Left ventricle myocardium inferior (tissue), 1 donor: ENCODE measurements around the gene BARHL1. TPM values are rescaled to one million over a fixed set of nuclear protein-coding genes. Genes with fewer than 3 reads are reported as not detected.
A peak's percentile ranks its signal among the peaks of the same experiment; 100 is the strongest.

Source experiments
- DNase-seq: peaks from one replicate; pipeline ENCODE4 v3.0.0-alpha.2; 2020
- H3K27ac ChIP-seq: fragments of 200-600 bp; replicated peaks from 2 replicates; pipeline ENCODE4 v1.8.0; 2021
- H3K27me3 ChIP-seq: fragments of 200-600 bp; 2 replicates; pipeline ENCODE4 v1.8.0; 2021; ENCODE audit warnings: low read depth
- H3K36me3 ChIP-seq: fragments of 200-600 bp; 2 replicates; pipeline ENCODE4 v1.8.0; 2021
- H3K4me1 ChIP-seq: fragments of 200-600 bp; 2 replicates; pipeline ENCODE4 v1.8.0; 2021
- H3K4me3 ChIP-seq: fragments of 200-600 bp; 2 replicates; pipeline ENCODE4 v1.8.0; 2021; ENCODE audit warnings: mild to moderate bottlenecking, moderate library complexity
- H3K9me3 ChIP-seq: fragments of 200-600 bp; replicated peaks from 2 replicates; pipeline ENCODE4 v1.8.0; 2021
- CTCF ChIP-seq: fragments of 200-600 bp; IDR thresholded peaks from 2 replicates; pipeline ENCODE4 v1.8.0; 2021; ENCODE audit warnings: antibody characterized with exemption, mild to moderate bottlenecking, borderline replicate concordance
- intact Hi-C: fragments of 100-400 bp; cut with micrococcal nuclease; formaldehyde crosslinking; loops from one replicate; pipeline ENCODE4 v1.11.0; 2022
- long read RNA-seq: library from polyadenylated mRNA; unstranded; transcript quantifications from one replicate; pipeline ENCODE4 v2.0.0, GENCODE V29; 2021
- total RNA-seq: library from RNA; stranded (reverse); fragmentation: NEBNext Ultra II Directional; extraction: Animal tissue kit (Norgen Biotek cat#: 25700); gene quantifications from one replicate; pipeline ENCODE4 v1.2.1, GENCODE V29; 2021
- donor health status: DM: no; HTN: yes; CAD: no; lungs with severe emphysema.

The BARHL1 gene
- total RNA-seq, result not detected
- long read RNA-seq, result 0 reads

DNA sequence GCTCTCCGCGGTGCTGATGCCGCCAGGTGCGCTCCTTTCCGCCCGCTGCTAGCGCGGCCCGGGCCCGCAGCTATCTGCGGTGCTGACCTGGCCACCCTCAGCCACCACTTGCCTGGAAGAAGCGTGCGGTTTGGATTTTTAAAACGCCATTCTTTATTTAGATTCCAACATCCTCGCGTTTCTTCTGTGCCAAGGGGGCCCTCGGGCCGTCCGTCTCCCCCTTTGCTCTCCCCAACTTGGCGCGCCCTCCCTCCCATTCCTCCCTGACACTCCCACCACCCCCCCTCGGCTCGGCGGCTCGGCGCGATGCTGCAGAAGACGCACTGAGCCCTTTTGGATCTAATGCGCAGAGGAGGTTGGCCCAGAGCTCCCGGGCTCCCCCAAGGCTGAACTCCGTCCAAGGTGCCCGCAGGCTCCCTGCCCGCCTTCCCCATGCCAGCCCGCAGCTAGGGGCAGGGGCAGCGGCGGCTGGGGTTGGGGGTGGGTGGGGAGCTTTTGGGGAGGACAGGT, at the start of gene BARHL1:
Gene BARHL1, plus strand, starts transcription at position 331 of the 510 bp plus-strand sequence. CDS start 192 bp downstream, outside the sequence.
- no peak for DNase-seq
- H3K27me3 ChIP-seq, result peaks cover 100% of the 10 kb centered on the region
- H3K9me3 ChIP-seq, result no peaks in the 10 kb centered on the region
- H3K4me3 ChIP-seq, result peak within 1 kb of the TSS; percentile 53
- intact Hi-C loops, result no loop called here
- no peak within 1 kb of the TSS for H3K27ac ChIP-seq
- no peak for TF ChIP-seq CTCF
- peaks cover 26% of the 10 kb centered on the region for H3K4me1 ChIP-seq
- H3K36me3 ChIP-seq, result no peaks in the 10 kb centered on the region

DNA sequence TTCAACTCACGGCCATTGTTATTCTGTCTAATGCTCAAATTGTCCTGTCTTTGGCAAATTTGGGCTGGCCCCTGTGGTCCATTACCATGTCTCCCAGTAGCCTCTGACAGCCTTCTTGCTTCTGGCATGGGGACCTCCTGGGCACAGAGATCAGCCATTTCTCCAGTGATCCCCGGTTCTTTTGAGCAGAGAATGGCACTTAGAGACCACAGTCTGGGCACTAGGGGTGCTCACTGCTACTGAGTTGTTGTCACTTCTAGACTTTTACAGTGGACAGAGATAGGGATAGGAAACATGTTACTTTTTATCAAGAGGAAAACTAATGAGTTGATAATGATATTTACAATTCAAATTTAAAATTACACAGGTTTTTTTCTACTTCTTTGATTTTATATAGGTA, 47.6 kb upstream of the BARHL1 start:
- peaks cover 26% of the 10 kb centered on the region for H3K27me3 ChIP-seq
- H3K36me3 ChIP-seq, result no peaks in the 10 kb centered on the region
- TF ChIP-seq CTCF, result no peak
- H3K4me1 ChIP-seq, result no peaks in the 10 kb centered on the region
- DNase-seq, result no peak
- peaks cover 16% of the 10 kb centered on the region for H3K9me3 ChIP-seq
- no peak overlapping the region for H3K27ac ChIP-seq
- intact Hi-C loops, result no loop called here
- no peak overlapping the region for H3K4me3 ChIP-seq

- intact Hi-C loops, result no loop called here
- DNase-seq, result no peak
- no peaks in the 10 kb centered on the region for H3K36me3 ChIP-seq
- no peak overlapping the region for H3K4me3 ChIP-seq
- H3K4me1 ChIP-seq, result no peaks in the 10 kb centered on the region
- peaks cover 22% of the 10 kb centered on the region for H3K27me3 ChIP-seq
- peaks cover 16% of the 10 kb centered on the region for H3K9me3 ChIP-seq
- no peak for TF ChIP-seq CTCF
- no peak overlapping the region for H3K27ac ChIP-seq
These were observed 46.3 kb upstream of the BARHL1 start for GRCh38 chr9:132536124-132536523.

GRCh38 chr9:132537352-132537751, 45.1 kb upstream of the BARHL1 start:
- TF ChIP-seq CTCF, result no peak
- Histone ChIP-seq H3K4me3 (no peak overlapping the region), H3K4me1 (no peaks in the 10 kb centered on the region), H3K36me3 (no peaks in the 10 kb centered on the region), H3K27me3 (peaks cover 10% of the 10 kb centered on the region), H3K9me3 (peaks cover 16% of the 10 kb centered on the region), H3K27ac (no peak overlapping the region)
- intact Hi-C loops, result no loop called here
- no peak for DNase-seq

- no peak overlapping the region for H3K4me3 ChIP-seq
- peaks cover 16% of the 10 kb centered on the region for H3K9me3 ChIP-seq
- peaks cover 3% of the 10 kb centered on the region for H3K27me3 ChIP-seq
- H3K36me3 ChIP-seq, result no peaks in the 10 kb centered on the region
- no peak for TF ChIP-seq CTCF
- no peaks in the 10 kb centered on the region for H3K4me1 ChIP-seq
- intact Hi-C loops, result no loop called here
- no peak overlapping the region for H3K27ac ChIP-seq
- no peak for DNase-seq
These were observed 44.3 kb upstream of the BARHL1 start for GRCh38 chr9:132538071-132538470.
